ENCODE data around the gene PTPN14.

Gene PTPN14

GRCh38 chr1:214520544-214521165 is 30.7 kb downstream of the PTPN14 start:
- H3K36me3 ChIP-seq (ENCODE audit: insufficient read depth, low read length), result no peaks in the 10 kb centered on the region
- no peaks in the 10 kb centered on the region for H3K9me3 ChIP-seq (ENCODE audit: insufficient read depth, low read length, severe bottlenecking)
- no peak overlapping the region for H3K27ac ChIP-seq (ENCODE audit: low read length)
- DNase-seq (no peak), ATAC-seq (ENCODE audit: insufficient read depth, low read depth) (no peak)
- H3K79me2 ChIP-seq (ENCODE audit: insufficient read depth, low read length), result no peaks in the 10 kb centered on the region
- no peak overlapping the region for H3K4me2 ChIP-seq (ENCODE audit: insufficient read depth, low read length)
- H3K27me3 ChIP-seq (ENCODE audit: insufficient read depth, low read length, poor library complexity), result no peaks in the 10 kb centered on the region
- no peaks in the 10 kb centered on the region; the same call in 1 of the 2 replicates for H4K20me1 ChIP-seq (ENCODE audit: insufficient read depth, low read length)
- H3K4me3 ChIP-seq (ENCODE audit: low read depth in 1 of 2, low read length in 2 of 2), result no peak overlapping the region
- TF ChIP-seq CTCF (IDR thresholded peaks at IDR 0.05; ENCODE audit: borderline replicate concordance, extremely low read depth, low read length, poor library complexity, severe bottlenecking) (no peak), EZH2 (IDR thresholded peaks at IDR 0.05; ENCODE audit: borderline replicate concordance, low read depth, low read length, severe bottlenecking) (no peak)
- no peaks in the 10 kb centered on the region for H3K4me1 ChIP-seq (ENCODE audit: insufficient read depth, low read length)
- no peak overlapping the region for H2AFZ ChIP-seq (ENCODE audit: low read depth, low read length)
- H3K9ac ChIP-seq (ENCODE audit: low read depth, low read length), result no peak overlapping the region

- no peak overlapping the region for H3K27ac ChIP-seq (ENCODE audit: low read length)
- H4K20me1 ChIP-seq (ENCODE audit: insufficient read depth, low read length), result no peaks in the 10 kb centered on the region
- no peaks in the 10 kb centered on the region for H3K36me3 ChIP-seq (ENCODE audit: insufficient read depth, low read length)
- no peaks in the 10 kb centered on the region for H3K27me3 ChIP-seq (ENCODE audit: insufficient read depth, low read length, poor library complexity)
- H3K4me3 ChIP-seq (ENCODE audit: low read depth in 1 of 2, low read length in 2 of 2), result no peak overlapping the region
- H3K4me2 ChIP-seq (ENCODE audit: insufficient read depth, low read length), result no peak overlapping the region
- H3K9ac ChIP-seq (ENCODE audit: low read depth, low read length), result no peak overlapping the region
- H2AFZ ChIP-seq (ENCODE audit: low read depth, low read length), result no peak overlapping the region
- ATAC-seq (ENCODE audit: insufficient read depth, low read depth) (no peak), DNase-seq (no peak)
- no peaks in the 10 kb centered on the region for H3K79me2 ChIP-seq (ENCODE audit: insufficient read depth, low read length)
- no peak for TF ChIP-seq CTCF (IDR thresholded peaks at IDR 0.05; ENCODE audit: borderline replicate concordance, extremely low read depth, low read length, poor library complexity, severe bottlenecking)
- TF ChIP-seq EZH2 (IDR thresholded peaks at IDR 0.05; ENCODE audit: borderline replicate concordance, low read depth, low read length, severe bottlenecking), result no peak
- no peaks in the 10 kb centered on the region for H3K9me3 ChIP-seq (ENCODE audit: insufficient read depth, low read length, severe bottlenecking)
- H3K4me1 ChIP-seq (ENCODE audit: insufficient read depth, low read length), result no peaks in the 10 kb centered on the region
These were observed 33.0 kb downstream of the PTPN14 start for GRCh38 chr1:214518361-214518760.

- Histone ChIP-seq H3K9me3 (ENCODE audit: insufficient read depth, low read length, severe bottlenecking) (peaks cover under 1% of the 10 kb centered on the region), H3K79me2 (ENCODE audit: insufficient read depth, low read length) (no peaks in the 10 kb centered on the region), H3K27me3 (ENCODE audit: insufficient read depth, low read length, poor library complexity) (no peaks in the 10 kb centered on the region), H3K36me3 (ENCODE audit: insufficient read depth, low read length) (no peaks in the 10 kb centered on the region), H4K20me1 (ENCODE audit: insufficient read depth, low read length) (no peaks in the 10 kb centered on the region), H2AFZ (ENCODE audit: low read depth, low read length) (no peak overlapping the region), H3K4me2 (ENCODE audit: insufficient read depth, low read length) (no peak overlapping the region), H3K27ac (ENCODE audit: low read length) (no peak overlapping the region), H3K9ac (ENCODE audit: low read depth, low read length) (no peak overlapping the region), H3K4me3 (ENCODE audit: low read depth in 1 of 2, low read length in 2 of 2) (no peak overlapping the region), H3K4me1 (ENCODE audit: insufficient read depth, low read length) (no peaks in the 10 kb centered on the region)
- ATAC-seq (ENCODE audit: insufficient read depth, low read depth) (no peak), DNase-seq (no peak)
- no peak for TF ChIP-seq EZH2 (IDR thresholded peaks at IDR 0.05; ENCODE audit: borderline replicate concordance, low read depth, low read length, severe bottlenecking)
- TF ChIP-seq CTCF (IDR thresholded peaks at IDR 0.05; ENCODE audit: borderline replicate concordance, extremely low read depth, low read length, poor library complexity, severe bottlenecking), result no peak
These were observed 34.7 kb downstream of the PTPN14 start for GRCh38 chr1:214516434-214517326.
